Activated CD8-positive, alpha-beta memory T cell treated with anti-CD3 and anti-CD28 coated beads for 48 hours (primary cell): Measurements from ENCODE around the gene CASTOR1.

ENCODE experiments used
- DNase-seq, 3 experiments: peaks; one replicate each; pipeline ENCODE4 v3.0.0-alpha.2; 2020; ENCODE audit warnings: low read depth in 2 of 3, low spot score in 2 of 3

The CASTOR1 gene

DNA sequence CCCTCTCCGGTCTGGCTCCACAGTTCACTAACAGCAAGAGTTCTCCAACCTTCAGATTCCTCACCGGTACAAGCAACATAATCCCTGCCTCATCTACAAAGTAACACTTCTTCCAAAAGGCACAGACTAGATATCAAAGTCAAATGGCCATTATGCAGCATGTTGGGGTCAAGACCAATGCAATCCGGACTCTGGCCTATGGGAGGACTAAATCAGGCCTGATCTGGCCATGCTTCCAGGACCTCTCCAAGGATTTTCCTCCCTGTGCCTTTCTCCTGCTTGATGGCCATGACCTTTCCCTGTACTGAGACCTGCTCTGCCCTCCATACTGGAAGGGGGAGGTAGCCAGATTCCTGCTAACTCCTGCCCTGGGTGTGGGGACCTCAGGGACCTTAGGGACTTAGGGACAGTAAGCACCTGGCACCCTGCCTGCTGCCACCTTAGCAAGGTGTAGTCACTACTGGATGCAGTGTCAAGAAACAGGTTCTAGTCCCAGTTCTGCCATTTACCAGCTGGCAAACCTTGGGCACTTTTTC, 30.8 kb upstream of the CASTOR1 start:
- no peak for DNase-seq

DNA sequence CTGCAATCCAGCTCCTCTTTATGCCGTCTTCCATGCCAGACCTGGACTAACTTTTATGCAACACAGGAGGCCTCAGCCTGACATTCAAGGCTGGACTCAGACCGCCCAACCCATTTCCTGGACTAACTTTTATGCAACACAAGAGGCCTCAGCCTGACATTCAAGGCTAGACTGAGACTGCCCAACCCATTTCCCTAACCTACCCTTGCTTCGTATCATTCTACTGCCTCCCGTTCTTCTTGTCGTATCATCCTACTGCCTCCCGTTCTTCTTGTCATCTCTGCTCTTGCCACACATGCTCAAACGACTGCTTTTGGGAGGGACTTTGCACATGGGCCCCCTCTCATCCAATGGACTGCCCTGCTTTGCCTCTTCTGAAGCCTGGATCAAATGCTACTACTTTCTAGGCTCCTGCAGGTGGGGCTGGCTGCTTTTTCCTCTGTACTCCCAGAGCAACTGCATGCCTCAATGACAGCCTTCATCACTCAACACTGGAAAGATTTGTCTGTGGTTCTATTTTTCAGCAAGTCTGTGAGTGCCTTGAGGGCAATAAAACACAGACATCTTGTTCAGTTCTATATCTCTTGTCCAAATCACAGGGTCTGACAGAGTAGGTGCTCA, 29.6 kb upstream of the CASTOR1 start:
- no peak for DNase-seq

DNA sequence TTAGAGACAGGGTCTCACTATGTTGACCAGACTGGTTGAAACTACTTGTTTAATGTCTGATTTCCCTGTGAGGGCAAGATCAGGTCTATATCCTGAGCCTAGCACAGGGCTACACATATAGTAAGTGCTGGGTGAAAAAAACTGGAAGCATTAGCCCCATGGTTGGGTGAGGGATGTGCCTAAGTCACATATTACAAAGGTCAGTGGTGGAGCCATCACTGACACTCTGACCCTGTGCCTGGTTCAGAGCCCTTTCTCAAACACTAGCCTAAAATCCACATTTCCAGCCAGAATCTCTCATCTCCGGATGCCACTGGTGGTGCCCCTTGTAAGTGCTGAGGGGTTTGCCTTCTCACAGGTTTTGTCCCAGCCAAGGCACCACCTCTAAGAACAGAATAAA, 28.5 kb upstream of the CASTOR1 start:
- no peak for DNase-seq

DNA sequence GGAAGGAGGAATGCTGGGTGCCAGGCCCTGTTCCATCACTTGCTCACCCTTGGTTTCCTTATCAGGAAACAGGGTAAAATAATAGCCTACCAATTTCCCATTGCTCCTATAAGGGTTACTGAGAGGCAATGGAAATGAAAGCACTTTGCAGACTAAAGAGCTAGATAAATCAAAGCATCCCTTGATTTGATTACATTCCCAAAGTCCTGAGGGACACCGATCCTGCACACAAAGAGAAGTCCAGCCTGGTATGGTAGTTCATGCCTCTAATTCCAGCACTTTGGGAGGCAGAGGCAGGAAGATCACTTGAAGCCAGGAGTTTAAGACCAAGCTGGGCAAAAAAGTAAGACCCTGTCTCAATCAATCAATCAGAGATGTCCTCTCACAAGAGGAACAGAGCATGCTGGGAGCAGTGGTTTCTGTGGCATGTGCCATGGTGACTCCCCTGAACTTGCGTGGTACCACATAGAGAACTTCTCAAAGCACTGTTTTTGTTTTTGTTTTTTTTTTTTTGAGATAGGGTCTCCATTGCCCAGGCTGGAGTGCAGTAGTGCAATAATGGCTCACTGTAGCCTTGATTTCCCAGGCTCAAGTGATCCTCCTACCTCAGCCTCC, 26.8 kb upstream of the CASTOR1 start:
- DNase-seq = no peak

DNA sequence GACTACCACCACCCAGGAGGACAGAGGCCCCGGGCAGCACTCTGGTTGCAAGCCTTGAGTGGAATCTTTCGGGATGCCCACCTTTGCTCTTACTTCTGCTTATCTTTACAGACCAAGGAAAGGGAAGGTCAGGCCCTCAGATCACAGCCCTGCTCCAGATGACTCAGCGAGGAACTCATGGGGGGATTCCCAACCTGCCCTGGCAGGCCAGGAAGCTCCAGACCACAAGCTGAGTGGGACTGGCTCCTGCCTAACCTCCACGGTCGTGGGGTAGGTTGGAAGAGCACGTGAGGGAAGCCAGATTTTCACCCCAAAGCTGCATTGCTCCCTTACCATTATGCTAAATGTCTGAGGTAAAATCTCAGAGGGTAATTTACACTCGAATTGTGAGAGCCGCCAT, 25.6 kb upstream of the CASTOR1 start:
- peak in 1 of 3 experiments; percentile 40 for DNase-seq

DNA sequence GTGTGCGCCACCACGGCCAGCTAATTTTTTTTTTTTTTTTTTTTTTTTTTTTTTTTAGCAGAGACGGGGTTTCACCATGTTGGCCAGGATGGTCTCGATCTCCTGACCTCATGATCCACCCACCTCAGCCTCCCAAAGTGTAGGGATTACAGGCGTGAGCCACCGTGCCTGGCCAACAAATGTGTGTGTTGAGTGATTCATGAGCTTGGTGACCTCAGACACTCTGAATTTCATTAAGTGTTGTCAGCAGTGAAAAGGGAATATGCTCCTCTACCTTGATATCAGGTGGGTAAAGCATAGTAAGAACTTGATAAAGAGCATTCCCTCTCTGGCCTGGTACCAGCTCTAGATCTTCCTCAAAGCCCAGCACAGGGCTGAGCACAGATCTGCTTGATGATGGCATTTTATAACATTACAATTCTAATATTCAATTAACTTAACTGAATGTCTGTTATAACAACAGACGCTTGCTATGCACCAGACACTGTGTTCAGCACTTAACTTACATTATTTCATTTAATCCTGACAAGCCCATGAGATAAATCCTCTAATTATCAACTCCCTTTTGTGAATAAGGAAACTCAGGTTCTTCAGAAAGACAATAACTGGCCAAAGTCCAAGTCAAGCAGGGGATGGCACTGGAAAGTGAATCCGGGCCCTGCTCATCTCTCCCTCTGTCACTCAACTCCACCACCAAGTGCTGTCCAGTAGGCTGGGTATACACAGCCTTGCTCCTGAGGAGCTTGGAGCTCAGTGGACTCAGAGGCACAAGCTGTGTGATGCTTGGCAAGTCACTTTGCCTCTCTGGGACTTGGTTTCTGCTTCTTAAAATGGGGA, 24.4 kb upstream of the CASTOR1 start:
- no peak for DNase-seq

DNA sequence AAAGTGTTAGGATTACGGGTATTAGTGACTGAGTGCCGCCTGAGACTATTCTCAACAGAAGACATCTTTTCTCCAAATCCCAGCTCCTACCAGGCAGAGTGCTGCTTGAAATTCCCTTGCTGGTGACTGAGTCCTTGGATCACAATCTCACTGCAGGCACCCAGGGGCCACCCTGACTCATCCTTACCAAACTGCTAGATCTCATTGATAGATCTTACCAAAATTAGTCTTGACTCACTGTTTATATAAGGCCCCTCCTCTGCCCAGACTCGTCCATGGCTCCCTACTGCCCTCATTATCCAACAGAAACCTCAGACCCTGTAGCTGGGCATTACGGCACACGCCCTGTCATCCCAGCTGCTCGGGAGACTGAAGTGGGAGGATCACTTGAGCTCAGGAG, 22.7 kb upstream of the CASTOR1 start:
- no peak for DNase-seq

DNA sequence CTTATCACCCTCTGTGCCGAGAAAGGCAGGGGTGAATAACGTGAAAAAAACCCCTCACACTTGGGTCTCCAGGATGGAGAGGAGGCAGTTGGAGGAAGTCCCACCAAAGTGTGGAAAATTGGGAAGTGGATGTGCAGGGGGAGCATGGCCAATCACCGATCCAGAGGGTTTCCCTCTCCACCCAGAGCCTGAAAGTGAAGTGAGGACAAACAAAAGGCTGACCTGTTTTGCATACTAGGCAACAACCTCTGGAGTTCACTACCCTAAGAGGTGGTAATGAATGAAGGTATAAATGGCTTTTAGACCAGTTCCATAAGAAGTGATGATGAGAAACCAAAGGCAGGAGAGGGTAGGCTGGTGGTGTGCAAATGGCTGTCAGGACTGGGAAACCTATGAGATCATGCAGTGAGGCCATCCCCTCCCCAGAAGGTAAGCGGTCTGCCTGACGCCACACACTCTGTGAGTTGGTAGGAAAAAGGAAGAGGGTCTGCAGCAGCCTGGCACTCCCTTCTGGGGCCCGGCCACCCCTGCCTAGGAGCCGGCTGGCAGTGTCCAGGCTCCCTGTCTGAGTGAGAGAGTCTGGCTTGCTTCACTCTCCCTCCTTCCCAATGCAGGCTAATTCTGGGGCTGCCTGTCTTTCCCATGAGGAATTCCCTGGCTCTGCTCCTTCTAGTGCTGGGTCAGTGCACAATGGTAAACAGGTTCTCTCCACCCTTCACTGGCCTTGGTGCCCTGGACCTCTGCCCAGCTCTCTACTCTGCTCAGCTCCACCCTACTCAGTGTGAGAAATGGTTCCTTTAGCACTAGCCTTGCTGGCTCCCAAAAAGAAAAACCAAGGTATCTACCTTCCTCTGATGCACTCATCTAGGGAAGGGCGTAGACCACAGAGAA, 21.8 kb upstream of the CASTOR1 start:
- no peak for DNase-seq

DNA sequence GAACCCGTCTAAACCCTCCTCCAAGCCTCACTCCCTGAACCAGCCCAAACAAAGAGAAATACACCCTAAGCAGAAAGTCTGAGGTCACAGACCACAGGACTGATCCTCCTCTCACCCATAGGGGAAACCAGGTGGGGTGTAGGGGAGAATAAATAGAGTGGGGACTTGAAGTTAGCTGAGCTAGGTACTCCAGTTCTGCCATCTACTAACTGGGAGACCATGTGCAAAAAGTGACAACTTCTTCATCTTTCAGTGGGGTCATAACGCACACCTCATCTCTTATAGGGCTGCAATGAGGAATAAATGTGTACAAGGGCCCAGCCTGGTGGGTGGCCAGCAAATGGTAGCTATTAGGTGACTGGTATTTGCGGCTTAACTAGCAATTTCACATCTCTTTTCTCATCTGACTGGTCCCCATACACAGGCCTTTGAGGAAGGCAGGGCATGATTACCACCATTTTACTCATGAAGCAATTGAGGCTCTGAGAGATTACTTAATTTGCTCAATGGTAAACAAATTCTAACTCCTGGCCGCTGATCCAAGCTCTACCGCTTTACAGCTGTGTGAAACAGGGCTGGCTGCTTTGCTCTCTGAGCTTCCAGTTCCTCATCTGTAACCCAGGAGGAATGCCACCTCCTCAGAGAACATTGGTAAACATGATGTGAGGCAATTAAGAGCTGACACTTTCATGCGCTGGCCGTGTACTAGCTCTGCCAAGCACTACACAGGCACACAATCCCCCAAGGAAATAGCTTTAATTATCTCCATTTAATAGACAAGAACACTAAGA, 20.8 kb upstream of the CASTOR1 start:
- DNase-seq = no peak

DNA sequence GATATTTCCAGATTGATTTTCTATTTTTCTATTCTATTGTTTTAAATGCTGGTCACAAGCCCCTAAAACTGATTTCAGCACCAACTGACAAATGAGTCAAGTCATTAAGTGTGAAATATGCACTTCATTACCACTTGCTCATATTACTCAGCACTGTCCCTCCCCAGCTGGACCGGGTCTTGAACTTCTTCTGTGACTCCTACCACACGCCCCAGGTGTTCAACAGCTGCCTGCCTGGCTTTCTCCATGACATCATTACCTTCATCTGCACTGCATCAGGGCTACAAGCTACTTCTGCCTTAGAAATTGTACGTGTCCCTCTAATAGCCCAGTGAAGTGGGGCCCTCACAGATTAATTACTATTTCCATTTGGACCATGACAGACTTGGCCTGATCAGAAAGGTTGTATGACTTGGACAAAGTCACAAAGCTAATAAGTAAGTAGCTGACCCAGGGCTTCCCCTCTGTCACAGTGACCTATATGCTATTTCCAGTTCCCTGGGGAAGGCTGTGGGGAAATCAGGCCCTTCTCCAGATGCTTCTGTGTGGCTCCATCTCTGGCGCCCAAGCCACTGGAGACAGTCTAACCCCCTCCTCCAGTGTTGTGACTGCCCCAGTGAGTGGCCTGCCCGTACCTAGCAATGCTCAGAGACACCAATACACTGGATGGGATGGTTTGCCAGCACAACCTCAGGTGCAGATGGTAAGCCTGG, 19.4 kb upstream of the CASTOR1 start:
- no peak for DNase-seq

DNA sequence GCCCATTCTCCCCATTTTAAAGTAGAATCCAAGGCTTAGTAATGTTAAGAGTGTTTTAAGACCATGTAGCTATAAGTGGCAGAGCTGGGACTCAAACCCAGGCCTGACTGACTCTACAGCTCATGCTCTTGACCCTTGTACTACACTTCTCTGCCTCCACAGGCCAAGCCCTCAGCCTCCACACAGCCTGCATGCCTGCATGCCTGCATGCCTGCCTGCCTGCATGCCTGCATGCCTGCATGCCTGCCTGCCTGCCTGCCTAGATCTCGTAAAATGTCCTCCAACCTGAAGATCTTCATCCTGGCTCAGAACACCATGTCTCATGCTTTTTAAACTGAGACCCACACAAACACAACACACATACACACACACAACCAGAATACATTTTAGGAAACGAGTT, 18.8 kb upstream of the CASTOR1 start:
- DNase-seq = no peak

DNA sequence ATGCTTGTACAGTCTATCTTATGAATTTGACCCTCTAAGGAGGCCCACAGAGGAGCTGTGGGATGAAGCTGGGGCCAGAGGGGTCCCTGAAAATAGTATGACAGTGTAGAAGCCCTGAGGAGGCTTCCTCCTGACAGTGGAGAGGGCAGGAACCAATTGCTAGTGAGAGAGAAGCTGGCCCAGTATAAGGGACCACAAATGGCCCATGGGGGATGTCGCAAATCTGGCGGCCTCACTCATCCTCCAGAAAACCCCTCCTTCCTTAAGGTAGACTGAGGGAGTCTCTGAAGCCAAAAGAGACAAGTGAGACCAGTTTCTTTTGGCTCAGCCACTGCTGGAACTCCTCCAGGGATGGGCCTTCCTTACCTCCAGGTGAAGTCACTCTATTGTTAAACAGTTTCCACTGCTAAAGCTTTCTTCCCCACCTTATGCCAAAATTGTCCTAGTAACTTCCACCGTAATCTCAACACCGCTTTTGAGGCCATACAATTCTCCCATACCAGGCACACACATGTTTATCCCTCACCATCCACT, 17.8 kb upstream of the CASTOR1 start:
- no peak for DNase-seq

DNA sequence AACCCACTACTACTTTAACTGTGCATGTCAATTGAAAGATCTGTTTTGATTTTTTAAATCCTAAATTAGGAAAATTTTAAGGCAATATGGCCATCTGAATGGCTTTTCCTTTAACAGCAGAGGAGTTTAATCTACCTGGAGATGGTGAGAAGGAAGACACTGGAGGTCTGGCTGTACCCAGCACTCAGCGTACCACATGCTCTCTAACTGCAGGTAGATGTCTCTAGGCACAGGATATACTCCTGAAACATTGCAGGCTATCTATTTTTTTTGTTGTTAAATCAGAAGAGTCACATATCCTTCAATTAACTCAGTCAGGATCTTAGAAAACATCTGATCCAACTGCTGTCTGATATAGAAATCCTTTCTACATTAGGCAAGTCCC, 17.3 kb upstream of the CASTOR1 start:
- no peak for DNase-seq

DNA sequence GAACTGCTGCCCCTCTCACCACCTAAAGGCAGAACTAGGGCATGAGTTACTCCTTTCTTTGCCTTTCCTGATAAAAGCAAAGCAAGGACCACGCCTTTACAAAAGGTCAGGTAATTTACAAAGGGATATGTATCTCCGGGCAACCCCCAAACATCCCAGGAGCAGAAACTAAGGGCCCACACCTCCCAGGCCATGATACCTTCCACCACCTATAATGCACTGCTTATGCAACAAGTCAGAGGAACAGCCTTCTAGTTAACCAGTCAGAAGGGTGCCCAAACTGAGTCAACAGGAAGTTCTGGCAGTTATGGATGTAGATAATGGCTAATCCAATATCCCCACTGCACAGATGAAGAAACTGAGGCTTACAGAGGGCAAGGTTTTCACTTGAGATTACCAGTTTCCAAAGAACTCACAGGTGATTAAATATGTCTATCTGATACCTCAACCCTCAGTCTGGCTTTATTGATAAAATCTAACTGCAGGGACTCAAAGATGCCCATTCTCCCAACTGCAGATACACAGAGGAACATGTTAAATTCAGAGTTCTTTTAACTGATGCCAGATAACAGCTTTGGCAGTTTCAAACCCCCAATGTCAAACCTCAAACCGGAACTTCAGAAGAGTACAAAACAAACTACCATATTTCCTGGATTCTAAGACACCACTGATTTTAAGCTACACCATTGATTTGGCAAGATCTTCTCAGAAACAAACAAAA, 16.8 kb upstream of the CASTOR1 start:
- no peak for DNase-seq

DNA sequence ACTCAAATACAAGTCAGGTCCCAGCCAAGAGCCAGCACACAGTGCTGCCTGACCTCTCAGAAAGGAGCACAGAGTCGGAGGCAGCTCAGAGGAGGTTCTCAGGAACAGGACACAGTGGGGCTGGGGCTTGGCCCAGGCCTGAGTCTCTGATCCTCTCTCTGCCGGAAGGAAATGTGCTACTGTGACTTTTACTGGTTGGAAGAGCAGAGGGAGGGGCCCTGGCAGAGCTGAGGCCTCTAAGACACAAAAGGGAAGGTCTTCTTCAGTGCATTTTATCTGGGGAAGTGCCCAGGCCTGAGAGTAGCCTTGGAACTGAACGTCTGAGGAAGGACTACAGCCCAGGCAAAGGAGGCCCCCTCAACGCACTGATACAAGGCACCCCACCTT, 16.2 kb upstream of the CASTOR1 start:
- no peak for DNase-seq

DNA sequence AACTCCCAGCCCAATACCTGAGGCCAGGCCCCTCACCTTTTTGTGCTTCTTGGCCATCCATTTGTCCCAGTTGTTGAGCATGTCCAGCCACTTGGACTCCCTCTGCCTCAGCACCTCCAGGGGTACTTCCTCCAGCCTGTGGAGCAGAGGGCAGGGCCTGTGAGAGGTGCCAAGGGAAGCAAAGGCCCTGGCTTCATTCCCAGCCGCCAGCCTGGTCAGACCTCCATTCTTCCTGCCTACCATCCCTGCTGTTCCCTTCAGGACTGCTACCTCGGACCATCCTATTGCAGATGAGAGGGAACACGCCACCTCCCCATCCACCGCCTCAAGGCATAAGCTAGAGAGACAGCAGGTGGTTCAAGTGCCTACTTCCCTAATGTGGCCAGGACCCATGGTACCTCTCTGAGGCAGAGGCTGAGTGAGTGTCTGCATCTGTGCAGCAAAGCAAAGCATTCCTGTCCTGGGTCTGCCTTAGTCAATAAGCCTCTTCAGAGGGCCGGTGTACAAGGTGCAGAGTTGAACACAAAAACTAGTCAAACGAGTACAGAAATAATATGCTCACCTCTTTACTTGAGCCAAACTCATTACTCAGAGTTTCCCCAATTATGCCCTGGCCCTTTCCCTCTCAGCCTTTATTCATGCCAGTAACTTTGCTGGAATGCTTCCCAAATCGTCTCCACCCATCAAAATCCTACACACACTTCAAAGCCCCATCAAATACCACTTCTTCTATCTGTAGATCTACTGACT, 15.4 kb upstream of the CASTOR1 start:
- DNase-seq = no peak

DNA sequence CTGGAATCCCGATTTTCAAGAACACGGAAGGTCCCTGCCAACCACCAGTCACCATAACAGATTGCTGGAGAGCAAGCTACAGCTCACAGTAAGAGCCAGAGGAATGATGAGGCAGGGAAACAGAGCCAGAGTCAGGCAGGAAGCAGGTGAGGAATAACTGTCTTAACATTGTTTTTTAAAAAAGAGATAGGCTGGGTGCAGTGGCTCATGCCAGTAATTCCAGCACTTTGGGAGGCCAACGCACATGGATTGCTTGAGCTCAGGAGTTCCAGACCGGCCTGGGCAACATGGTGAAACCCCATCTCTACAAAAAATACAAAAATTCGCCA, 13.5 kb upstream of the CASTOR1 start:
- DNase-seq = no peak
